HCT116 (cell line): Measurements from ENCODE around the gene WWOX. TPM values are rescaled to one million over a fixed set of nuclear protein-coding genes. Genes with fewer than 3 reads are reported as not detected.

ENCODE experiments used
- ATAC-seq: fragments of 200-7000 bp; cut with Tn5 transposase; 2 replicates; pipeline ENCODE4 v1.9.1; 2020; ENCODE audit warnings: mild to moderate bottlenecking, moderate library complexity
- BruUV-seq: library from RNA; stranded (reverse); fragments of 400-500 nt; replicated peaks from 2 replicates; lab custom pipeline; 2021; lab: Mats Ljungman, UMichigan
- CTCF ChIA-PET: fragments of 300-600 bp; sonication (Branson Sonifier 250); formaldehyde crosslinking; loops from one replicate; lab custom pipeline; 2021; ENCODE audit warnings: antibody characterized with exemption; lab: Charles Lee
- POLR2A ChIA-PET: fragments of 300-600, 350-600 bp; sonication (Branson Sonifier 250); formaldehyde crosslinking; loops from one replicate; lab custom pipeline; 2021; ENCODE audit warnings: antibody characterized with exemption; lab: Charles Lee
- RAD21 ChIA-PET, 2 experiments: fragments of 300-600 bp; sonication (Branson Sonifier 250); formaldehyde crosslinking; loops; one replicate each; lab custom pipeline; 2023; ENCODE audit warnings: low total read pairs in 2 of 2; ENCODE audit not compliant: uncharacterized antibody in 2 of 2, unreplicated experiment in 2 of 2, low non-redundant PET in 1 of 2; lab: Charles Lee
- DNase-seq: peaks from one replicate; pipeline ENCODE4 v3.0.0-alpha.2; 2010; ENCODE audit warnings: low read depth, low spot score
- H2AFZ ChIP-seq: fragments of 200-600 bp; shearing (Covaris generic), sonication (generic); 2 replicates; pipeline ENCODE4 v1.6.1; 2017; ENCODE audit warnings: low read depth, mixed run types, mixed read lengths, antibody characterized with exemption, low read length; ENCODE audit not compliant: poor library complexity, severe bottlenecking
- H3K27ac ChIP-seq: 2 replicates; pipeline ENCODE4 v1.5.1; 2012; ENCODE audit warnings: low read depth, low read length
- H3K27me3 ChIP-seq: fragments of 200-600 bp; sonication (generic); 2 replicates; pipeline ENCODE4 v1.6.1; 2016; ENCODE audit warnings: mixed run types, low read length, mixed read lengths; ENCODE audit not compliant: insufficient read depth
- H3K36me3 ChIP-seq, 2 experiments: fragments of 200-500 bp in 1 of 2; fragments of 200-600 bp in 1 of 2; sonication (Bioruptor generic) in 1 of 2; sonication (generic) in 1 of 2; 2 replicates each; pipeline versions ENCODE4 v1.5.1 to v1.6.1; 2014 to 2016; ENCODE audit warnings: low read length in 2 of 2, inconsistent platforms in 1 of 2, mixed read lengths in 1 of 2, mixed run types in 1 of 2; ENCODE audit not compliant: insufficient read depth in 2 of 2, control insufficient read depth in 1 of 2
- H3K4me1 ChIP-seq, 2 experiments: fragments of 200-600 bp in 1 of 2; sonication (generic) in 1 of 2; 2 replicates each; pipeline versions ENCODE4 v1.5.1 to v1.6.1; 2012 to 2017; ENCODE audit warnings: low read length in 2 of 2, inconsistent platforms in 1 of 2, mild to moderate bottlenecking in 1 of 2, mixed read lengths in 1 of 2, mixed run types in 1 of 2, moderate library complexity in 1 of 2; ENCODE audit not compliant: insufficient read depth in 2 of 2, control insufficient read depth in 1 of 2
- H3K4me2 ChIP-seq: fragments of 200-600 bp; sonication (generic); 2 replicates; pipeline ENCODE4 v1.6.1; 2017; ENCODE audit warnings: mixed run types, low read length, mixed read lengths
- H3K4me3 ChIP-seq, 2 experiments: fragments of 200-600 bp in 1 of 2; sonication (generic) in 1 of 2; replicated peaks in 1 of 2; 2 replicates each; pipeline ENCODE4 v1.5.1; 2011 to 2016; ENCODE audit warnings: low read length in 2 of 2, control low read depth in 1 of 2, low read depth in 1 of 2, mild to moderate bottlenecking in 1 of 2, mixed read lengths in 1 of 2, mixed run types in 1 of 2
- H3K79me2 ChIP-seq: fragments of 200-600 bp; sonication (generic); 2 replicates; pipeline ENCODE4 v1.6.1; 2017; ENCODE audit warnings: mild to moderate bottlenecking, mixed run types, low read length, moderate library complexity, mixed read lengths; ENCODE audit not compliant: insufficient read depth
- H3K9ac ChIP-seq: fragments of 200-600 bp; sonication (generic); 2 replicates; pipeline ENCODE4 v1.6.1; 2016; ENCODE audit warnings: low read length, mixed read lengths
- H3K9me2 ChIP-seq: fragments of 200-600 bp; sonication (generic), shearing (Covaris generic); 2 replicates; pipeline ENCODE4 v1.6.1; 2017; ENCODE audit warnings: mixed run types, mild to moderate bottlenecking, moderate library complexity; ENCODE audit not compliant: insufficient read depth
- H3K9me3 ChIP-seq, 2 experiments: fragments of 200-500 bp in 1 of 2; fragments of 200-600 bp in 1 of 2; sonication (Bioruptor generic) in 1 of 2; sonication (generic) in 1 of 2; 2 replicates each; pipeline ENCODE4 v1.6.1; 2014 to 2017; ENCODE audit warnings: low read length in 2 of 2, mixed read lengths in 2 of 2, inconsistent platforms in 1 of 2, low read depth in 1 of 2, mild to moderate bottlenecking in 1 of 2, mixed run types in 1 of 2, moderate library complexity in 1 of 2; ENCODE audit not compliant: control insufficient read depth in 1 of 2, insufficient read depth in 1 of 2
- H4K20me1 ChIP-seq: fragments of 200-600 bp; sonication (generic), shearing (Covaris generic); 2 replicates; pipeline ENCODE4 v1.6.1; 2017; ENCODE audit warnings: mixed run types, mild to moderate bottlenecking, moderate library complexity; ENCODE audit not compliant: insufficient read depth
- CEBPB ChIP-seq: IDR thresholded peaks from 2 replicates; pipeline ENCODE4 v1.6.1; 2012; ENCODE audit warnings: low read depth
- EGR1 ChIP-seq: IDR thresholded peaks from 2 replicates; pipeline ENCODE4 v1.6.1; 2012; ENCODE audit warnings: low read depth
- ELF1 ChIP-seq: IDR thresholded peaks from 2 replicates; pipeline ENCODE4 v1.6.1; 2012; ENCODE audit warnings: low read depth, borderline replicate concordance
- EZH2 ChIP-seq: fragments of 200-600 bp; sonication (generic); IDR thresholded peaks from 2 replicates; pipeline ENCODE4 v1.6.1; 2017; ENCODE audit warnings: antibody characterized with exemption, mixed run types
- EZH2phosphoT487 ChIP-seq: fragments of 200-600 bp; IDR thresholded peaks from 2 replicates; pipeline ENCODE4 v1.6.1; 2018; ENCODE audit warnings: antibody characterized with exemption, borderline replicate concordance
- JUND ChIP-seq: IDR thresholded peaks from 2 replicates; pipeline ENCODE4 v1.6.1; 2012
- POLR2A ChIP-seq: IDR thresholded peaks from 2 replicates; pipeline ENCODE4 v1.7.0; 2011; ENCODE audit warnings: borderline replicate concordance; ENCODE audit not compliant: insufficient read depth, insufficient read length; ENCODE audit errors: extremely low read depth
- POLR2AphosphoS5 ChIP-seq: IDR thresholded peaks from 2 replicates; pipeline ENCODE4 v1.6.1; 2011; ENCODE audit warnings: mild to moderate bottlenecking, low read depth, low read length, moderate library complexity
- RAD21 ChIP-seq: IDR thresholded peaks from 2 replicates; pipeline ENCODE4 v1.6.1; 2012; ENCODE audit warnings: low read depth, mild to moderate bottlenecking
- SRF ChIP-seq: IDR thresholded peaks from 2 replicates; pipeline ENCODE4 v1.6.1; 2012; ENCODE audit warnings: low read depth
- TCF7L2 ChIP-seq: IDR thresholded peaks from 2 replicates; pipeline ENCODE4 v1.7.0; 2011; ENCODE audit warnings: borderline replicate concordance, inconsistent platforms; ENCODE audit not compliant: insufficient read depth, insufficient read length; ENCODE audit errors: extremely low read depth
- YY1 ChIP-seq: IDR thresholded peaks from 2 replicates; pipeline ENCODE4 v1.6.1; 2011; ENCODE audit warnings: low read length, low read depth, moderate library complexity, mild to moderate bottlenecking; ENCODE audit not compliant: insufficient replicate concordance; ENCODE audit errors: extremely low read depth
- ZNF274 ChIP-seq: fragments of 200-500 bp; sonication (Bioruptor generic); IDR thresholded peaks from 2 replicates; pipeline ENCODE4 v1.6.1; 2014; ENCODE audit warnings: mild to moderate bottlenecking, low read depth, low read length, inconsistent platforms
- intact Hi-C: fragments of 100-400 bp; cut with micrococcal nuclease; formaldehyde crosslinking; loops from 2 replicates; pipeline ENCODE4 v1.10.0; 2022
- total RNA-seq: library from RNA; stranded (reverse); gene quantifications from one replicate; pipeline ENCODE4 v1.2.1, GENCODE V29; 2021; ENCODE audit not compliant: unreplicated experiment
- TF ChIP-seq, protein P1 (sequence below): IDR thresholded peaks from 2 replicates; pipeline ENCODE4 v1.6.1; 2011; ENCODE audit warnings: mild to moderate bottlenecking, low read length, moderate library complexity; ENCODE audit not compliant: insufficient replicate concordance; ENCODE audit errors: extremely low read depth
- TF ChIP-seq, protein P2 (sequence below): IDR thresholded peaks from 2 replicates; pipeline ENCODE4 v1.6.1; 2012

WWOX gene
- total RNA-seq, 1 experiment from 2014 or later: 13.7 TPM

DNA sequence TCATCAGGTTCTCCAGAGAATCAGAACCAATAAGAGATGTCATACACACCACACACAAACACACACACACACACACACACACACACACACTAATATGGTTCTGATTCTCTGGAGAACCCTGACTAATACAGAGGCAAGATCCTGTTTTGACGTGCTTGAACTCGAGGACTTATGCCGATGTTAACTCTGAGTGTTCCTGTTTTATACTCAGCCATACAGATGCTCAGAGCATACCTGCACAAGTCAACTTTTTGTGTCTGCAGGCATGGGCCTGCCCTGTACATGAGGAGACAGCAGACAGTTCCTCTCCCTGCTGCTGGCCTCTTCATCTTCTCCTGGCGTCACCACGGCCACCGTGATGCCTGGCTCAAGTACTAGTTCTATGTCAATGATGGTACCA is 635.9 kb downstream of the WWOX start (continued):
- no peak for TF ChIP-seq POLR2AphosphoS5
- TF ChIP-seq EGR1: no peak
- no peak for TF ChIP-seq ZNF274
- TF ChIP-seq RAD21: no peak
- no peak for TF ChIP-seq ELF1

DNA sequence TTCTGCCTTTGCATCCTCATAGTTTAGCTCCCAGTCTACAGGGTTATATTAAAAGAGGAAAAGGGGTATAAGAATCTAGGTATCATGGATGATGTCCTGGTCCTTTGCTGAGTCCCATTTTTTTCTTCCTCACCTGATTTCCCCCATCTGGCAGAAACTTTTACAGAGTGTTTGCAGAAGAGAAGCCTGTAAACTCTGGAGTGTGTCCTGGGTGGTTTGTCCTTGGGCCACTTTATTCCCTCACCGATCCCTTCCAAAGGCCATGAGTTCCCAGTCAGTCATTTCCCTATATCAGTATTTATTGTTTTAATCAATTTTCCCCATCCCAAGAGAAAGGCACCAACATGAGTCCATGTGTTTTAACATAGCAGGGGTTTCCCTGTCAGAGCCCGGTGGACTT is 638.2 kb downstream of the WWOX start:
- Histone ChIP-seq H2AFZ (no peak overlapping the region), H3K4me3 (no peak overlapping the region), H3K27ac (no peak overlapping the region)

More for the DNA sequence above, 638.2 kb downstream of the WWOX start:
- Histone ChIP-seq H3K79me2 (no peaks in the 10 kb centered on the region), H3K9me3 (peaks cover 0 to 5% of the 10 kb centered on the region in 2 experiments; a peak in 1 of 4 replicates), H3K27me3 (no peaks in the 10 kb centered on the region), H3K36me3 (no peaks in the 10 kb centered on the region), H4K20me1 (no peaks in the 10 kb centered on the region), H3K9ac (no peak overlapping the region), H3K9me2 (no peaks in the 10 kb centered on the region), H3K4me2 (no peak overlapping the region), H3K4me1 (no peaks in the 10 kb centered on the region)
- TF ChIP-seq EZH2: no peak
- TF ChIP-seq CEBPB: no peak
- TF ChIP-seq EZH2phosphoT487: no peak
- TF ChIP-seq JUND: no peak
- no peak for TF ChIP-seq TCF7L2
- no peak for TF ChIP-seq SRF
- no peak for TF ChIP-seq POLR2A
- TF ChIP-seq, protein P1, sequence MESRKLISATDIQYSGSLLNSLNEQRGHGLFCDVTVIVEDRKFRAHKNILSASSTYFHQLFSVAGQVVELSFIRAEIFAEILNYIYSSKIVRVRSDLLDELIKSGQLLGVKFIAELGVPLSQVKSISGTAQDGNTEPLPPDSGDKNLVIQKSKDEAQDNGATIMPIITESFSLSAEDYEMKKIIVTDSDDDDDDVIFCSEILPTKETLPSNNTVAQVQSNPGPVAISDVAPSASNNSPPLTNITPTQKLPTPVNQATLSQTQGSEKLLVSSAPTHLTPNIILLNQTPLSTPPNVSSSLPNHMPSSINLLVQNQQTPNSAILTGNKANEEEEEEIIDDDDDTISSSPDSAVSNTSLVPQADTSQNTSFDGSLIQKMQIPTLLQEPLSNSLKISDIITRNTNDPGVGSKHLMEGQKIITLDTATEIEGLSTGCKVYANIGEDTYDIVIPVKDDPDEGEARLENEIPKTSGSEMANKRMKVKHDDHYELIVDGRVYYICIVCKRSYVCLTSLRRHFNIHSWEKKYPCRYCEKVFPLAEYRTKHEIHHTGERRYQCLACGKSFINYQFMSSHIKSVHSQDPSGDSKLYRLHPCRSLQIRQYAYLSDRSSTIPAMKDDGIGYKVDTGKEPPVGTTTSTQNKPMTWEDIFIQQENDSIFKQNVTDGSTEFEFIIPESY: no peak
- no peak for TF ChIP-seq YY1
- no peak for TF ChIP-seq POLR2AphosphoS5
- TF ChIP-seq, protein P2, sequence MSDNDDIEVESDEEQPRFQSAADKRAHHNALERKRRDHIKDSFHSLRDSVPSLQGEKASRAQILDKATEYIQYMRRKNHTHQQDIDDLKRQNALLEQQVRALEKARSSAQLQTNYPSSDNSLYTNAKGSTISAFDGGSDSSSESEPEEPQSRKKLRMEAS: no peak
- ATAC-seq (no peak), DNase-seq (no peak)
- no TSS peak for BruUV-seq
- CTCF ChIA-PET: no interaction called here
- intact Hi-C loops: no loop called here
- POLR2A ChIA-PET: no interaction called here
- RAD21 ChIA-PET: no interaction called here
